ENCODE results near the gene CFAP69. TPM values are rescaled to one million over a fixed set of nuclear protein-coding genes. Genes with fewer than 3 reads are reported as not detected.
"Not testable (repeated sequence)": the region's sequence is repeated elsewhere in the genome, so short reads cannot be mapped to it uniquely, and the experiment has no call there.

CFAP69 gene
- polyA plus RNA-seq, 3 donors from 2014 or later: not detected

GRCh38 chr7:90347759-90348158 lies 102.8 kb downstream of the CFAP69 start:
- Mint-ChIP-seq H3K9me3 (no peaks in the 10 kb centered on the region), H3K4me3 (peak overlapping the region; percentile 95 to 99 (median 98)), H3K4me1 (peaks cover 47 to 71% of the 10 kb centered on the region in 2 donors), H3K36me3 (peaks cover 5 to 15% (median 9%) of the 10 kb centered on the region in 3 donors), H3K27ac (peak overlapping the region; percentile 97 to 99 (median 98)), H3K27me3 (ENCODE audit: low read depth in 3 of 3) (peaks cover 9 to 17% (median 13%) of the 10 kb centered on the region in 3 donors)
- DNase-seq: no peak

GRCh38 chr7:90349305-90349704 lies 104.3 kb downstream of the CFAP69 start:
- peak overlapping the region in 5 of 6 donors; percentile 50 to 98 (median 68) for H3K27ac Mint-ChIP-seq

GRCh38 chr7:90350032-90350431 lies 105.1 kb downstream of the CFAP69 start:
- H3K4me3 Mint-ChIP-seq, DNase-seq, H3K9me3 Mint-ChIP-seq: not testable (repeated sequence)
- Mint-ChIP-seq H3K36me3 (peaks cover 8 to 15% (median 12%) of the 10 kb centered on the region in 3 donors), H3K4me1 (peaks cover 46 to 76% of the 10 kb centered on the region in 2 donors), H3K27me3 (ENCODE audit: low read depth in 3 of 3) (peaks cover 9 to 17% (median 13%) of the 10 kb centered on the region in 3 donors), H3K27ac (peak overlapping the region in 3 of 6 donors; percentile 50 to 73 (median 72))

More at GRCh38 chr7:90349305-90349704, 104.3 kb downstream of the CFAP69 start:
- peaks cover 9 to 17% (median 13%) of the 10 kb centered on the region in 3 donors for H3K27me3 Mint-ChIP-seq (ENCODE audit: low read depth in 3 of 3)
- DNase-seq: no peak
- H3K36me3 Mint-ChIP-seq: peaks cover 8 to 15% (median 9%) of the 10 kb centered on the region in 3 donors
- H3K4me1 Mint-ChIP-seq: peaks cover 47 to 78% of the 10 kb centered on the region in 2 donors
- H3K4me3 Mint-ChIP-seq: peak overlapping the region in 2 of 5 donors; percentile 13 to 18
- H3K9me3 Mint-ChIP-seq: no peaks in the 10 kb centered on the region

- no peak overlapping the region for H3K4me3 Mint-ChIP-seq
- peaks cover 26 to 60% of the 10 kb centered on the region in 2 donors for H3K4me1 Mint-ChIP-seq
- H3K9me3 Mint-ChIP-seq: no peaks in the 10 kb centered on the region
- H3K36me3 Mint-ChIP-seq: peaks cover 21 to 25% (median 22%) of the 10 kb centered on the region in 3 donors
- DNase-seq: no peak
- H3K27me3 Mint-ChIP-seq (ENCODE audit: low read depth in 3 of 3): peaks cover 0 to 3% (median 2%) of the 10 kb centered on the region in 3 donors
- H3K27ac Mint-ChIP-seq: peak overlapping the region in 2 of 6 donors; percentile 62 to 66
These were observed 107.0 kb downstream of the CFAP69 start for GRCh38 chr7:90351987-90352386.

Other genes starting within 250 kb of the CFAP69 start
- not detected for gene STEAP1, start 90.7 kb upstream of the CFAP69 start, polyA plus RNA-seq
- not detected for gene STEAP2, start 33.4 kb upstream of the CFAP69 start, polyA plus RNA-seq
- gene FAM237B, start 76.1 kb downstream of the CFAP69 start, polyA plus RNA-seq: not detected
- 10 to 100 TPM; 18.7 to 31.3 (median 30.1) TPM for gene GTPBP10, start 101.5 kb downstream of the CFAP69 start, polyA plus RNA-seq
- under 1 TPM in 2 of 3 donors, not detected in 1; 0.09 to 0.36 TPM for gene CLDN12, start 158.3 kb downstream of the CFAP69 start, polyA plus RNA-seq
- gene PTTG1IP2, start 224.5 kb downstream of the CFAP69 start, polyA plus RNA-seq: not detected